Psoas muscle (tissue), 8 donors: ENCODE results near the gene ZNF683. TPM values are rescaled to one million over a fixed set of nuclear protein-coding genes. Genes with fewer than 3 reads are reported as not detected.

Experiments used
- ATAC-seq, 4 donors: fragments of 200-7000 bp; cut with Tn5 transposase; one replicate each; pipeline ENCODE4 v1.9.1; 2020; ENCODE audit warnings: moderate library complexity in 3 of 4, mild to moderate bottlenecking in 2 of 4
- DNase-seq, 2 donors: peaks; one replicate each; pipeline ENCODE4 v3.0.0-alpha.2; 2020
- H3K27ac ChIP-seq: fragments of 200-600 bp; one replicate; pipeline ENCODE4 v1.8.0; 2022
- H3K27me3 ChIP-seq, 3 donors: fragments of 200-600 bp in 1 of 3; one replicate each; pipeline versions ENCODE4 v1.6.1 to v1.8.0; 2013 to 2022; ENCODE audit warnings: low read length in 2 of 3, mild to moderate bottlenecking in 2 of 3, moderate library complexity in 1 of 3; ENCODE audit not compliant: insufficient read depth in 3 of 3
- H3K36me3 ChIP-seq, 2 donors: fragments of 200-600 bp in 1 of 2; one replicate each; pipeline versions ENCODE4 v1.6.1 to v1.8.0; 2013 to 2022; ENCODE audit warnings: low read depth in 1 of 2, mild to moderate bottlenecking in 1 of 2, moderate library complexity in 1 of 2; ENCODE audit not compliant: insufficient read depth in 1 of 2
- H3K4me1 ChIP-seq: fragments of 200-600 bp; one replicate; pipeline ENCODE4 v1.8.0; 2022
- H3K4me3 ChIP-seq: fragments of 200-600 bp; one replicate; pipeline ENCODE4 v1.8.0; 2022; ENCODE audit warnings: mild to moderate bottlenecking
- H3K9me3 ChIP-seq: fragments of 200-600 bp; one replicate; pipeline ENCODE4 v1.8.0; 2022
- WGBS, 3 donors: extraction: QIAGEN DNeasy Blood & Tissue Kit; methylation state at CpG; one replicate each; pipeline versions ENCODE4 v1.1.6 to v1.1.7; 2013; 5-methylcytosine and 5-hydroxymethylcytosine counted together
- intact Hi-C, 2 donors: fragments of 100-400 bp; cut with DNase I; formaldehyde crosslinking; loops; one replicate each; pipeline versions ENCODE4 v1.11.0 to v1.14.2; 2022
- polyA plus RNA-seq, 3 donors: library from polyadenylated mRNA; stranded (reverse); fragments of 200-250 nt; gene quantifications; one replicate each; pipeline ENCODE4 v1.2.3, GENCODE V29; 2013
- total RNA-seq, 4 donors: library from RNA; stranded (reverse); fragmentation: NEBNext Ultra II Directional in 2 of 4; extraction: Animal tissue kit (Norgen Biotek cat#: 25700) in 2 of 4; gene quantifications; one replicate each; pipeline versions ENCODE4 v1.2.1 to v1.2.4, GENCODE V29; 2021 to 2023
- TF ChIP-seq, protein P1 (sequence below): fragments of 200-600 bp; IDR thresholded peaks from one replicate; pipeline ENCODE4 v1.8.0; 2022; ENCODE audit warnings: antibody characterized with exemption
- donor health status: healthy with polysubstance abuse.
- donor health status: DM: no; HTN: no; CAD: no; lungs with moderate emphysema.
- donor health status: Bipolar disorder and iron deficiency.
- donor health status: healthy.
- donor health status: DM: yes; HTN: yes; CAD: no.
- donor health status: DM: no; HTN: no; CAD: no.
- donor health status: DM: no; HTN: no; CAD: no.
- donor health status: DM: yes; HTN: yes; CAD: no.

The ZNF683 gene
- total and polyA plus RNA-seq, 7 donors: 0.06 TPM; not detected in 6

DNA sequence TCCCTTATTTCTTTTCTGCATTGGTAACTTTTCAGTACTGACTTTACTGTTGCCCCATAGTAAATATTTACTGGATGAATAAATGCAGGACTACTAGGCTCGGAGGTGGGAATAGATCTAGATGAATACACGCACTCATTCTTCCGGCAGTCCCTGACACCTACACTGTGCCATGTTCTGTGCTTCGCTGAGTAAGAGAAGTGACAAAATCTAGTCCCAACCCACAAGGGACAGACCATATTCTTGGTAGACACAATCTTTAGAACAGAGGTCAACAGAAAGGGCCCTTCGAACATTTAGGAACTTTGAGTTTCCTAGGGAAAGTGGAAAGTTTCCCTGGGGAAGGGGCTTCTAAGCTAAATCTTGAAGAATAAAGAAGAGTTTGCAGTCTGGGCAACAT lies 58.0 kb downstream of the ZNF683 start:
- TF ChIP-seq, protein P1, sequence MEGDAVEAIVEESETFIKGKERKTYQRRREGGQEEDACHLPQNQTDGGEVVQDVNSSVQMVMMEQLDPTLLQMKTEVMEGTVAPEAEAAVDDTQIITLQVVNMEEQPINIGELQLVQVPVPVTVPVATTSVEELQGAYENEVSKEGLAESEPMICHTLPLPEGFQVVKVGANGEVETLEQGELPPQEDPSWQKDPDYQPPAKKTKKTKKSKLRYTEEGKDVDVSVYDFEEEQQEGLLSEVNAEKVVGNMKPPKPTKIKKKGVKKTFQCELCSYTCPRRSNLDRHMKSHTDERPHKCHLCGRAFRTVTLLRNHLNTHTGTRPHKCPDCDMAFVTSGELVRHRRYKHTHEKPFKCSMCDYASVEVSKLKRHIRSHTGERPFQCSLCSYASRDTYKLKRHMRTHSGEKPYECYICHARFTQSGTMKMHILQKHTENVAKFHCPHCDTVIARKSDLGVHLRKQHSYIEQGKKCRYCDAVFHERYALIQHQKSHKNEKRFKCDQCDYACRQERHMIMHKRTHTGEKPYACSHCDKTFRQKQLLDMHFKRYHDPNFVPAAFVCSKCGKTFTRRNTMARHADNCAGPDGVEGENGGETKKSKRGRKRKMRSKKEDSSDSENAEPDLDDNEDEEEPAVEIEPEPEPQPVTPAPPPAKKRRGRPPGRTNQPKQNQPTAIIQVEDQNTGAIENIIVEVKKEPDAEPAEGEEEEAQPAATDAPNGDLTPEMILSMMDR: no peak
- H3K4me1 ChIP-seq: no peaks in the 10 kb centered on the region

More for the DNA sequence above, 58.0 kb downstream of the ZNF683 start:
- Histone ChIP-seq H3K27me3 (no peaks in the 10 kb centered on the region), H3K4me3 (no peak overlapping the region), H3K27ac (no peak overlapping the region), H3K9me3 (no peaks in the 10 kb centered on the region), H3K36me3 (no peaks in the 10 kb centered on the region)
- DNase-seq (no peak), ATAC-seq (no peak)
- 89 to 93% (median 91%) methylated on average over 5 of the region's 5 CpGs for WGBS, 3 donors
- intact Hi-C loops: no loop called here

Other genes starting within 250 kb of the ZNF683 start
- gene FAM110D, start 213.7 kb downstream of the ZNF683 start, total RNA-seq: 1 to 10 TPM; 1.2 to 2.9 (median 1.3) TPM
- gene FAM110D, start 213.7 kb downstream of the ZNF683 start, polyA plus RNA-seq: 1 to 10 TPM; 1.4 to 1.7 (median 1.7) TPM
- gene C1orf232, start 203.8 kb downstream of the ZNF683 start, total RNA-seq: not detected
- gene C1orf232, start 203.8 kb downstream of the ZNF683 start, polyA plus RNA-seq: not detected
- gene ZNF593, start 202.8 kb downstream of the ZNF683 start, total RNA-seq: 100 to 1,000 TPM in 1 of 4 donors, 10 to 100 TPM in 3; 75.2 to 116 (median 78.3) TPM
- gene ZNF593, start 202.8 kb downstream of the ZNF683 start, polyA plus RNA-seq: 100 to 1,000 TPM in 2 of 3 donors, 10 to 100 TPM in 1; 65.7 to 236 (median 162) TPM
- 1 to 10 TPM; 1.6 to 4.2 (median 2.9) TPM for gene ZNF593OS, start 200.9 kb downstream of the ZNF683 start, total RNA-seq
- gene ZNF593OS, start 200.9 kb downstream of the ZNF683 start, polyA plus RNA-seq: under 1 TPM; 0.16 to 0.70 (median 0.44) TPM
- 10 to 100 TPM; 54.8 to 90.4 (median 73.0) TPM for gene CNKSR1, start 195.3 kb downstream of the ZNF683 start, total RNA-seq
- gene CNKSR1, start 195.3 kb downstream of the ZNF683 start, polyA plus RNA-seq: 10 to 100 TPM; 11.0 to 45.3 (median 24.5) TPM
- under 1 TPM in 1 of 4 donors, not detected in 3; 0.24 TPM for gene CATSPER4, start 182.1 kb downstream of the ZNF683 start, total RNA-seq
- under 1 TPM in 1 of 3 donors, not detected in 2; 0.01 TPM for gene CATSPER4, start 182.1 kb downstream of the ZNF683 start, polyA plus RNA-seq
- 10 to 100 TPM; 16.0 to 52.5 (median 41.1) TPM for gene CEP85, start 138.6 kb downstream of the ZNF683 start, total RNA-seq
- 10 to 100 TPM; 14.8 to 24.2 (median 18.0) TPM for gene CEP85, start 138.6 kb downstream of the ZNF683 start, polyA plus RNA-seq
- 10 to 100 TPM; 21.4 to 30.6 (median 22.6) TPM for gene SH3BGRL3, start 92.7 kb downstream of the ZNF683 start, total RNA-seq
- 10 to 100 TPM; 10.9 to 78.1 (median 18.2) TPM for gene SH3BGRL3, start 92.7 kb downstream of the ZNF683 start, polyA plus RNA-seq
- gene UBXN11, start 66.1 kb downstream of the ZNF683 start, total RNA-seq: 1 to 10 TPM; 3.5 to 7.0 (median 3.9) TPM
- gene UBXN11, start 66.1 kb downstream of the ZNF683 start, polyA plus RNA-seq: 1 to 10 TPM; 3.9 to 6.8 (median 5.8) TPM
- gene CD52, start 54.8 kb downstream of the ZNF683 start, total RNA-seq: 1 to 10 TPM; 2.1 to 4.2 (median 4.1) TPM
- 1 to 10 TPM; 2.9 to 3.9 (median 3.6) TPM for gene CD52, start 54.8 kb downstream of the ZNF683 start, polyA plus RNA-seq
- gene CRYBG2, start 18.6 kb downstream of the ZNF683 start, total RNA-seq: 1 to 10 TPM in 1 of 4 donors, under 1 TPM in 1, not detected in 2; 0.56 to 2.9 TPM
- under 1 TPM in 1 of 3 donors, not detected in 2; 0.01 TPM for gene CRYBG2, start 18.6 kb downstream of the ZNF683 start, polyA plus RNA-seq
- not detected for gene LIN28A, start 38.1 kb upstream of the ZNF683 start, total RNA-seq
- not detected for gene LIN28A, start 38.1 kb upstream of the ZNF683 start, polyA plus RNA-seq
- gene DHDDS, start 59.6 kb upstream of the ZNF683 start, total RNA-seq: 10 to 100 TPM; 14.1 to 25.8 (median 21.4) TPM
- 10 to 100 TPM; 15.8 to 40.6 (median 23.3) TPM for gene DHDDS, start 59.6 kb upstream of the ZNF683 start, polyA plus RNA-seq
- gene HMGN2, start 99.7 kb upstream of the ZNF683 start, total RNA-seq: 100 to 1,000 TPM in 3 of 4 donors, 10 to 100 TPM in 1; 95.4 to 157 (median 135) TPM
- gene HMGN2, start 99.7 kb upstream of the ZNF683 start, polyA plus RNA-seq: 100 to 1,000 TPM; 103 to 136 (median 128) TPM
- gene RPS6KA1, start 157.0 kb upstream of the ZNF683 start, total RNA-seq: 1 to 10 TPM; 2.5 to 3.0 (median 2.7) TPM
- gene RPS6KA1, start 157.0 kb upstream of the ZNF683 start, polyA plus RNA-seq: 1 to 10 TPM in 2 of 3 donors, under 1 TPM in 1; 0.88 to 1.8 (median 1.3) TPM